Measurements from ENCODE around the gene PARD3B.

Gene PARD3B

GRCh38 chr2:205139822-205140463 is 594.7 kb downstream of the PARD3B start:
- DNase-seq (no peak), ATAC-seq (no peak)

GRCh38 chr2:205141381-205141780 is 596.1 kb downstream of the PARD3B start:
- no peak for ATAC-seq
- DNase-seq, result no peak

GRCh38 chr2:205145888-205146287 is 600.6 kb downstream of the PARD3B start:
- DNase-seq (no peak), ATAC-seq (no peak)

GRCh38 chr2:205148755-205149154 is 603.5 kb downstream of the PARD3B start:
- ATAC-seq (no peak), DNase-seq (no peak)

- DNase-seq (no peak), ATAC-seq (no peak)
Measured at GRCh38 chr2:205156457-205156856, 611.2 kb downstream of the PARD3B start.

- ATAC-seq (no peak), DNase-seq (no peak)
Measured at GRCh38 chr2:205158404-205158803, 613.1 kb downstream of the PARD3B start.

- DNase-seq, result no peak
- no peak for ATAC-seq
Measured at GRCh38 chr2:205161156-205161839, 616.0 kb downstream of the PARD3B start.

- ATAC-seq (no peak), DNase-seq (no peak)
Measured at GRCh38 chr2:205166745-205167144, 621.5 kb downstream of the PARD3B start.

GRCh38 chr2:205169012-205169411 is 623.7 kb downstream of the PARD3B start:
- no peak for DNase-seq
- no peak for ATAC-seq

GRCh38 chr2:205169464-205169863 is 624.2 kb downstream of the PARD3B start:
- no peak for ATAC-seq

GRCh38 chr2:205170399-205170798 is 625.1 kb downstream of the PARD3B start:
- DNase-seq (no peak), ATAC-seq (no peak)

More at GRCh38 chr2:205169464-205169863, 624.2 kb downstream of the PARD3B start:
- no peak for DNase-seq

- DNase-seq (no peak), ATAC-seq (no peak)
Measured at GRCh38 chr2:205171261-205171940, 626.1 kb downstream of the PARD3B start.

GRCh38 chr2:205175831-205176230 is 630.6 kb downstream of the PARD3B start:
- ATAC-seq, result no peak
- DNase-seq, result no peak

GRCh38 chr2:205176546-205176945 is 631.3 kb downstream of the PARD3B start:
- DNase-seq (no peak), ATAC-seq (no peak)

- no peak for DNase-seq
- ATAC-seq, result no peak
Measured at GRCh38 chr2:205177546-205177945, 632.3 kb downstream of the PARD3B start.

GRCh38 chr2:205180730-205181129 is 635.5 kb downstream of the PARD3B start:
- DNase-seq (no peak), ATAC-seq (no peak)

GRCh38 chr2:205187731-205188130 is 642.5 kb downstream of the PARD3B start:
- no peak for ATAC-seq
- no peak for DNase-seq

- ATAC-seq, result no peak
- no peak for DNase-seq
Measured at GRCh38 chr2:205188239-205189138, 643.2 kb downstream of the PARD3B start.

- ATAC-seq, result no peak
Measured at GRCh38 chr2:205189301-205189700, 644.0 kb downstream of the PARD3B start.

GRCh38 chr2:205190528-205190927 is 645.3 kb downstream of the PARD3B start:
- DNase-seq, result no peak
- ATAC-seq, result no peak

More at GRCh38 chr2:205189301-205189700, 644.0 kb downstream of the PARD3B start:
- DNase-seq, result no peak

- ATAC-seq (no peak), DNase-seq (no peak)
Measured at GRCh38 chr2:205193125-205193835, 648.0 kb downstream of the PARD3B start.

- ATAC-seq (no peak), DNase-seq (no peak)
Measured at GRCh38 chr2:205193836-205194228, 648.6 kb downstream of the PARD3B start.

Measured in stimulated activated naive CD8-positive, alpha-beta T cell treated with anti-CD3 and anti-CD28 coated beads, Interleukin-15, Interleukin-2, amounts not matched to agents 100 U/mL and 50 U/mL, for 24 hours (primary cell).